ENCODE measurements around the gene CACNA1F. TPM values are rescaled to one million over a fixed set of nuclear protein-coding genes. Genes with fewer than 3 reads are reported as not detected.

Gene CACNA1F
- total and polyA plus RNA-seq, 2 experiments from 2014 or later, result 0.02 to 0.45 TPM

- TF ChIP-seq CTCF (IDR thresholded peaks at IDR 0.05; ENCODE audit: low read depth, low read length), result no peak
- no peak for DNase-seq (ENCODE audit: low read depth in 1 of 2, low spot score in 1 of 2)
- Histone ChIP-seq H3K27me3 (no peaks in the 10 kb centered on the region), H3K27ac (no peak overlapping the region), H3K9me3 (ENCODE audit: low read depth) (no peaks in the 10 kb centered on the region), H3K36me3 (no peaks in the 10 kb centered on the region), H3K4me1 (ENCODE audit: low read depth) (no peaks in the 10 kb centered on the region), H3K4me3 (no peak overlapping the region)
Measured at GRCh38 chrX:49214996-49215526, 18.1 kb downstream of the CACNA1F start.

- Histone ChIP-seq H3K4me1 (ENCODE audit: low read depth) (no peaks in the 10 kb centered on the region), H3K4me3 (no peak overlapping the region), H3K36me3 (no peaks in the 10 kb centered on the region), H3K27ac (no peak overlapping the region), H3K9me3 (ENCODE audit: low read depth) (no peaks in the 10 kb centered on the region), H3K27me3 (no peaks in the 10 kb centered on the region)
- no peak for DNase-seq (ENCODE audit: low read depth in 1 of 2, low spot score in 1 of 2)
- no peak for TF ChIP-seq CTCF (IDR thresholded peaks at IDR 0.05; ENCODE audit: low read depth, low read length)
Measured at GRCh38 chrX:49214416-49214815, 18.7 kb downstream of the CACNA1F start.

GRCh38 chrX:49212861-49213260, 20.3 kb downstream of the CACNA1F start:
- H3K4me1 ChIP-seq (ENCODE audit: low read depth), result no peaks in the 10 kb centered on the region
- H3K36me3 ChIP-seq, result no peaks in the 10 kb centered on the region
- TF ChIP-seq CTCF (IDR thresholded peaks at IDR 0.05; ENCODE audit: low read depth, low read length), result no peak
- H3K27ac ChIP-seq, result no peak overlapping the region
- no peak overlapping the region for H3K4me3 ChIP-seq
- no peak for DNase-seq (ENCODE audit: low read depth in 1 of 2, low spot score in 1 of 2)
- no peaks in the 10 kb centered on the region for H3K9me3 ChIP-seq (ENCODE audit: low read depth)
- H3K27me3 ChIP-seq, result no peaks in the 10 kb centered on the region

GRCh38 chrX:49212209-49212608, 20.9 kb downstream of the CACNA1F start:
- no peak overlapping the region for H3K27ac ChIP-seq
- no peaks in the 10 kb centered on the region for H3K27me3 ChIP-seq
- no peak for TF ChIP-seq CTCF (IDR thresholded peaks at IDR 0.05; ENCODE audit: low read depth, low read length)
- no peaks in the 10 kb centered on the region for H3K9me3 ChIP-seq (ENCODE audit: low read depth)
- H3K4me1 ChIP-seq (ENCODE audit: low read depth), result no peaks in the 10 kb centered on the region
- H3K4me3 ChIP-seq, result no peak overlapping the region
- no peak for DNase-seq (ENCODE audit: low read depth in 1 of 2, low spot score in 1 of 2)
- H3K36me3 ChIP-seq, result no peaks in the 10 kb centered on the region

- Histone ChIP-seq H3K27me3 (no peaks in the 10 kb centered on the region), H3K9me3 (ENCODE audit: low read depth) (no peaks in the 10 kb centered on the region), H3K4me1 (ENCODE audit: low read depth) (no peaks in the 10 kb centered on the region), H3K36me3 (no peaks in the 10 kb centered on the region), H3K4me3 (no peak overlapping the region), H3K27ac (no peak overlapping the region)
- TF ChIP-seq CTCF (IDR thresholded peaks at IDR 0.05; ENCODE audit: low read depth, low read length), result no peak
- DNase-seq (ENCODE audit: low read depth in 1 of 2, low spot score in 1 of 2), result no peak
Measured at GRCh38 chrX:49211074-49211473, 22.1 kb downstream of the CACNA1F start.

GRCh38 chrX:49210406-49210805, 22.7 kb downstream of the CACNA1F start:
- no peaks in the 10 kb centered on the region for H3K4me1 ChIP-seq (ENCODE audit: low read depth)
- no peak for DNase-seq (ENCODE audit: low read depth in 1 of 2, low spot score in 1 of 2)
- no peaks in the 10 kb centered on the region for H3K9me3 ChIP-seq (ENCODE audit: low read depth)
- no peak overlapping the region for H3K27ac ChIP-seq
- H3K4me3 ChIP-seq, result no peak overlapping the region
- no peaks in the 10 kb centered on the region for H3K27me3 ChIP-seq
- TF ChIP-seq CTCF (IDR thresholded peaks at IDR 0.05; ENCODE audit: low read depth, low read length), result no peak
- no peaks in the 10 kb centered on the region for H3K36me3 ChIP-seq
